PC-9 (cell line): Measurements from ENCODE around the gene ALDH4A1.

Source experiments
- EZH2 ChIP-seq: fragments of 200-600 bp; sonication (generic); IDR thresholded peaks from 2 replicates; pipeline ENCODE4 v1.8.0; 2017; ENCODE audit warnings: antibody characterized with exemption, low read depth
- TF ChIP-seq, protein P1 (sequence below): fragments of 200-600 bp; sonication (generic); conservative IDR thresholded peaks from 2 replicates; pipeline ENCODE4 v1.6.1; 2017; ENCODE audit warnings: mixed run types, antibody characterized with exemption, mild to moderate bottlenecking, moderate library complexity

DNA sequence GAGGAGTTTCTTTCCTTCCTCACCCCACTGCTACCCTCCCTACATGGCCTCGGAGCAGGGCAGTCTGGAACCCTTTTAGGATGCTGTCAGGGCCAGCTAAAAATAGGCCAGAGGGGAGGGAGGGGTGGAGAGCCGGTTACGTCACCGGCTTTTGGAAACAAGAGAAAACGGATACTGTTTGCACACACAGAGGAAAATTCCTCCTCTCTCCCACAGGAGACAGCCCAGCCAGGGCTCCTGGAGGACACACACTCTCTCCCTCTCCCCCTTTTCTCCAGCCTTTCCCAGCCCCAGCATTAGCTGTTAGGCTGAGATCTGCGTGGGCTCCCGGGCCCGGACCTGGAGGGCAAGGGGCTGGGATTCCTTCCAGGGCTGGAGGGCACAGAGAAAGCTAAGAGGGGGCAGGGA lies 20.0 kb upstream of the ALDH4A1 start:
- TF ChIP-seq, protein P1, sequence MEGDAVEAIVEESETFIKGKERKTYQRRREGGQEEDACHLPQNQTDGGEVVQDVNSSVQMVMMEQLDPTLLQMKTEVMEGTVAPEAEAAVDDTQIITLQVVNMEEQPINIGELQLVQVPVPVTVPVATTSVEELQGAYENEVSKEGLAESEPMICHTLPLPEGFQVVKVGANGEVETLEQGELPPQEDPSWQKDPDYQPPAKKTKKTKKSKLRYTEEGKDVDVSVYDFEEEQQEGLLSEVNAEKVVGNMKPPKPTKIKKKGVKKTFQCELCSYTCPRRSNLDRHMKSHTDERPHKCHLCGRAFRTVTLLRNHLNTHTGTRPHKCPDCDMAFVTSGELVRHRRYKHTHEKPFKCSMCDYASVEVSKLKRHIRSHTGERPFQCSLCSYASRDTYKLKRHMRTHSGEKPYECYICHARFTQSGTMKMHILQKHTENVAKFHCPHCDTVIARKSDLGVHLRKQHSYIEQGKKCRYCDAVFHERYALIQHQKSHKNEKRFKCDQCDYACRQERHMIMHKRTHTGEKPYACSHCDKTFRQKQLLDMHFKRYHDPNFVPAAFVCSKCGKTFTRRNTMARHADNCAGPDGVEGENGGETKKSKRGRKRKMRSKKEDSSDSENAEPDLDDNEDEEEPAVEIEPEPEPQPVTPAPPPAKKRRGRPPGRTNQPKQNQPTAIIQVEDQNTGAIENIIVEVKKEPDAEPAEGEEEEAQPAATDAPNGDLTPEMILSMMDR = no peak
- TF ChIP-seq EZH2 = no peak
